Measurements from ENCODE around the gene KCNAB1.
"Not testable (repeated sequence)": the region's sequence is repeated elsewhere in the genome, so short reads cannot be mapped to it uniquely, and the experiment has no call there.

KCNAB1 gene

GRCh38 chr3:156547637-156548036, 427.3 kb downstream of the KCNAB1 start:
- peak; percentile 29 for DNase-seq

GRCh38 chr3:156548041-156548687, 427.8 kb downstream of the KCNAB1 start:
- no peak for DNase-seq

GRCh38 chr3:156548902-156549301, 428.5 kb downstream of the KCNAB1 start:
- no peak for DNase-seq

- peak; percentile 55 for DNase-seq
These were observed 430.9 kb downstream of the KCNAB1 start for GRCh38 chr3:156551261-156551660.

- peak; percentile 89 for DNase-seq
These were observed 431.4 kb downstream of the KCNAB1 start for GRCh38 chr3:156551746-156552145.

- no peak for DNase-seq
These were observed 432.6 kb downstream of the KCNAB1 start for GRCh38 chr3:156552973-156553372.

- peak; percentile 82 for DNase-seq
These were observed 433.5 kb downstream of the KCNAB1 start for GRCh38 chr3:156553705-156554356.

- no peak for DNase-seq
These were observed 434.1 kb downstream of the KCNAB1 start for GRCh38 chr3:156554515-156554841.

- peak; percentile 100 for DNase-seq
These were observed 434.7 kb downstream of the KCNAB1 start, which contains the start of gene SSR3 for GRCh38 chr3:156554842-156555687. Gene SSR3, minus strand, starts transcription at chr3:156555117. Its CDS starts 28 bp downstream, at chr3:156555089.

- DNase-seq: no peak
These were observed 438.0 kb downstream of the KCNAB1 start for GRCh38 chr3:156558389-156558788.

GRCh38 chr3:156559321-156559720, 438.9 kb downstream of the KCNAB1 start:
- no peak for DNase-seq

GRCh38 chr3:156561533-156561932, 441.2 kb downstream of the KCNAB1 start:
- no peak for DNase-seq

- DNase-seq: not testable (repeated sequence)
These were observed 442.1 kb downstream of the KCNAB1 start for GRCh38 chr3:156562486-156562885.

GRCh38 chr3:156563900-156564682, 443.7 kb downstream of the KCNAB1 start:
- no peak for DNase-seq

GRCh38 chr3:156569016-156569415, 448.6 kb downstream of the KCNAB1 start:
- not testable (repeated sequence) for DNase-seq

- not testable (repeated sequence) for DNase-seq
These were observed 449.5 kb downstream of the KCNAB1 start for GRCh38 chr3:156569881-156570280.

GRCh38 chr3:156575641-156576040, 455.3 kb downstream of the KCNAB1 start:
- no peak for DNase-seq

GRCh38 chr3:156576051-156576450, 455.7 kb downstream of the KCNAB1 start:
- DNase-seq: no peak

- no peak for DNase-seq
These were observed 456.4 kb downstream of the KCNAB1 start for GRCh38 chr3:156576651-156577348.

GRCh38 chr3:156577736-156578135, 457.4 kb downstream of the KCNAB1 start:
- peak; percentile 27 for DNase-seq

- no peak for DNase-seq
These were observed 459.1 kb downstream of the KCNAB1 start for GRCh38 chr3:156579427-156579851.

- DNase-seq: no peak
These were observed 460.7 kb downstream of the KCNAB1 start for GRCh38 chr3:156581033-156581432.

Data from fibroblast of skin of abdomen (primary cell).